HG02973 (cell line): ENCODE data around the gene LMCD1.

Source experiments
- ATAC-seq: cut with Tn5 transposase; IDR thresholded peaks from one replicate; pipeline ENCODE4 v1.9.1; 2021; ENCODE audit warnings: moderate library complexity; ENCODE audit not compliant: unreplicated experiment

LMCD1 gene

GRCh38 chr3:8501371-8502131 lies at the start of gene LMCD1:
LMCD1 (plus strand) TSS chr3:8501823; CDS start chr3:8501939, 116 bp downstream.
- peak; percentile 97 for ATAC-seq

- no peak for ATAC-seq
These were observed 49.5 kb upstream of the LMCD1 start for GRCh38 chr3:8452112-8452511.

GRCh38 chr3:8453153-8453552 lies 48.5 kb upstream of the LMCD1 start:
- no peak for ATAC-seq

GRCh38 chr3:8455526-8456411 lies 45.9 kb upstream of the LMCD1 start:
- ATAC-seq: no peak

- ATAC-seq: no peak
These were observed 45.2 kb upstream of the LMCD1 start for GRCh38 chr3:8456412-8456811.

GRCh38 chr3:8457039-8457438 lies 44.6 kb upstream of the LMCD1 start:
- no peak for ATAC-seq

GRCh38 chr3:8458238-8458661 lies 43.4 kb upstream of the LMCD1 start:
- no peak for ATAC-seq

- no peak for ATAC-seq
These were observed 42.9 kb upstream of the LMCD1 start for GRCh38 chr3:8458711-8459110.

GRCh38 chr3:8460050-8460708 lies 41.4 kb upstream of the LMCD1 start:
- no peak for ATAC-seq

- ATAC-seq: no peak
These were observed 40.7 kb upstream of the LMCD1 start for GRCh38 chr3:8460815-8461456.

- no peak for ATAC-seq
These were observed 37.0 kb upstream of the LMCD1 start for GRCh38 chr3:8464668-8465067.

GRCh38 chr3:8466526-8466925 lies 35.1 kb upstream of the LMCD1 start:
- ATAC-seq: no peak

- no peak for ATAC-seq
These were observed 30.8 kb upstream of the LMCD1 start for GRCh38 chr3:8470801-8471200.

GRCh38 chr3:8472549-8472948 lies 29.1 kb upstream of the LMCD1 start:
- no peak for ATAC-seq

GRCh38 chr3:8473029-8473428 lies 28.6 kb upstream of the LMCD1 start:
- no peak for ATAC-seq

GRCh38 chr3:8473990-8474389 lies 27.6 kb upstream of the LMCD1 start:
- ATAC-seq: no peak

- ATAC-seq: no peak
These were observed 26.6 kb upstream of the LMCD1 start for GRCh38 chr3:8474991-8475390.

GRCh38 chr3:8480699-8481098 lies 20.9 kb upstream of the LMCD1 start:
- no peak for ATAC-seq

- no peak for ATAC-seq
These were observed 20.2 kb upstream of the LMCD1 start for GRCh38 chr3:8481380-8481779.

- ATAC-seq: no peak
These were observed 19.4 kb upstream of the LMCD1 start for GRCh38 chr3:8482263-8482662.
